Activated gamma-delta T cell (primary cell): ENCODE measurements around the gene IDI1.
"Not testable (repeated sequence)": the region's sequence is repeated elsewhere in the genome, so short reads cannot be mapped to it uniquely, and the experiment has no call there.

Experiments used
- DNase-seq: peaks from one replicate; lab custom pipeline; 2025; lab: John Stamatoyannopoulos, UW

Gene IDI1

GRCh38 chr10:1034758-1035157 is 14.2 kb downstream of the IDI1 start:
- no peak for DNase-seq

GRCh38 chr10:1033601-1034000 is 15.3 kb downstream of the IDI1 start:
- DNase-seq, result no peak

GRCh38 chr10:1029838-1030237 is 19.1 kb downstream of the IDI1 start:
- no peak for DNase-seq

GRCh38 chr10:1026578-1026977 is 22.3 kb downstream of the IDI1 start:
- no peak for DNase-seq

GRCh38 chr10:1025683-1026082 is 23.2 kb downstream of the IDI1 start, which contains the start of gene IDI2:
Gene IDI2 (minus strand): TSS chr10:1025859. CDS start chr10:1024723, 1,136 bp downstream.
- no peak for DNase-seq

GRCh38 chr10:1024103-1024502 is 24.8 kb downstream of the IDI1 start:
- DNase-seq, result no peak

GRCh38 chr10:1022413-1022812 is 26.5 kb downstream of the IDI1 start:
- no peak for DNase-seq

- DNase-seq, result no peak
These were observed 28.0 kb downstream of the IDI1 start for GRCh38 chr10:1020958-1021357.

- no peak for DNase-seq
These were observed 28.5 kb downstream of the IDI1 start for GRCh38 chr10:1020460-1020859.

GRCh38 chr10:1019362-1019761 is 29.6 kb downstream of the IDI1 start:
- no peak for DNase-seq

GRCh38 chr10:1015688-1016087 is 33.2 kb downstream of the IDI1 start:
- DNase-seq, result no peak

- no peak for DNase-seq
These were observed 37.2 kb downstream of the IDI1 start for GRCh38 chr10:1011696-1012095.

- no peak for DNase-seq
These were observed 38.2 kb downstream of the IDI1 start for GRCh38 chr10:1010703-1011102.

GRCh38 chr10:1009947-1010346 is 39.0 kb downstream of the IDI1 start:
- not testable (repeated sequence) for DNase-seq

GRCh38 chr10:1009071-1009494 is 39.8 kb downstream of the IDI1 start:
- no peak for DNase-seq

- DNase-seq, result no peak
These were observed 41.3 kb downstream of the IDI1 start for GRCh38 chr10:1007583-1007982.

- no peak for DNase-seq
These were observed 42.3 kb downstream of the IDI1 start for GRCh38 chr10:1006573-1006972.

GRCh38 chr10:1003884-1004670 is 44.8 kb downstream of the IDI1 start:
- DNase-seq, result no peak

- DNase-seq, result no peak
These were observed 46.4 kb downstream of the IDI1 start for GRCh38 chr10:1002425-1003006.

- no peak for DNase-seq
These were observed 51.5 kb downstream of the IDI1 start for GRCh38 chr10:997266-998022.

- DNase-seq, result no peak
These were observed 52.9 kb downstream of the IDI1 start for GRCh38 chr10:996031-996430.

GRCh38 chr10:995559-995926 is 53.4 kb downstream of the IDI1 start:
- DNase-seq, result no peak
